EL (cell line): ENCODE data around the gene POLN.
"Not testable (repeated sequence)": the region's sequence is repeated elsewhere in the genome, so short reads cannot be mapped to it uniquely, and the experiment has no call there.

Source experiments
- DNase-seq: peaks from one replicate; pipeline ENCODE4 v3.0.0-alpha.2; 2016

POLN gene

GRCh38 chr4:2275044-2275397, 33.1 kb upstream of the POLN start:
- not testable (repeated sequence) for DNase-seq

- no peak for DNase-seq
Observed at GRCh38 chr4:2274320-2275043, 32.6 kb upstream of the POLN start.

GRCh38 chr4:2273657-2274319, 31.9 kb upstream of the POLN start:
- DNase-seq: no peak

GRCh38 chr4:2273221-2273620, 31.3 kb upstream of the POLN start:
- DNase-seq: no peak

GRCh38 chr4:2272828-2273120, 30.9 kb upstream of the POLN start:
- DNase-seq: no peak

GRCh38 chr4:2272026-2272827, 30.3 kb upstream of the POLN start:
- no peak for DNase-seq

GRCh38 chr4:2271279-2272025, 29.5 kb upstream of the POLN start:
- no peak for DNase-seq

- no peak for DNase-seq
Observed at GRCh38 chr4:2270341-2271165, 28.6 kb upstream of the POLN start.

GRCh38 chr4:2269618-2270163, 27.8 kb upstream of the POLN start:
- no peak for DNase-seq

- DNase-seq: no peak
Observed at GRCh38 chr4:2269206-2269531, 27.2 kb upstream of the POLN start.

GRCh38 chr4:2268357-2269205, 26.7 kb upstream of the POLN start:
- no peak for DNase-seq

GRCh38 chr4:2267841-2268240, 25.9 kb upstream of the POLN start:
- DNase-seq: no peak

GRCh38 chr4:2267320-2267811, 25.4 kb upstream of the POLN start:
- no peak for DNase-seq

GRCh38 chr4:2266821-2267220, 24.9 kb upstream of the POLN start:
- DNase-seq: no peak

GRCh38 chr4:2266181-2266580, 24.3 kb upstream of the POLN start:
- peak; percentile 40 for DNase-seq

- no peak for DNase-seq
Observed at GRCh38 chr4:2265113-2266110, 23.5 kb upstream of the POLN start.

GRCh38 chr4:2264481-2265041, 22.6 kb upstream of the POLN start:
- DNase-seq: no peak

- no peak for DNase-seq
Observed at GRCh38 chr4:2263926-2264321, 22.0 kb upstream of the POLN start.

GRCh38 chr4:2262944-2263250, 21.0 kb upstream of the POLN start:
- DNase-seq: no peak
